Transverse colon (tissue), 4 donors: ENCODE data around the gene GJA1. TPM values are rescaled to one million over a fixed set of nuclear protein-coding genes. Genes with fewer than 3 reads are reported as not detected.
A peak's percentile ranks its signal among the peaks of the same experiment; 100 is the strongest.
"Not testable (repeated sequence)": the region's sequence is repeated elsewhere in the genome, so short reads cannot be mapped to it uniquely, and the experiment has no call there.

Experiments used
- DNase-seq: peaks from one replicate; pipeline ENCODE4 v3.0.0-alpha.2; 2019
- H3K27ac ChIP-seq, 4 donors: fragments of 200-600 bp; sonication (generic); 2 replicates each; pipeline ENCODE4 v1.5.1; 2016 to 2018; ENCODE audit warnings: inconsistent platforms in 4 of 4
- H3K27me3 ChIP-seq: fragments of 200-600 bp; sonication (generic); 2 replicates; pipeline ENCODE4 v1.5.1; 2017; ENCODE audit warnings: inconsistent platforms
- H3K36me3 ChIP-seq, 4 donors: fragments of 200-600 bp; sonication (generic); 2 replicates each; pipeline ENCODE4 v1.5.1; 2017 to 2019; ENCODE audit warnings: inconsistent platforms in 4 of 4
- H3K4me1 ChIP-seq, 4 donors: fragments of 200-600 bp; sonication (generic); 2 replicates each; pipeline ENCODE4 v1.5.1; 2017 to 2020; ENCODE audit warnings: inconsistent platforms in 4 of 4
- H3K4me3 ChIP-seq, 4 donors: fragments of 200-600 bp; sonication (generic); 1 replicate in 1 of 4; 2 replicates in 3 of 4; pipeline versions ENCODE4 v1.5.1 to v1.6.1; 2017 to 2019; ENCODE audit warnings: inconsistent platforms in 4 of 4
- H3K9me3 ChIP-seq, 2 donors: fragments of 200-600 bp; sonication (generic); 2 replicates each; pipeline ENCODE4 v1.5.1; 2017 to 2019; ENCODE audit warnings: inconsistent platforms in 2 of 2
- CTCF ChIP-seq, 5 experiments: fragments of 200-600 bp in 3 of 5; fragments of 450-650 bp in 2 of 5; sonication (generic) in 3 of 5; IDR thresholded peaks; 1 replicate in 2 of 5; 2 replicates in 3 of 5; pipeline ENCODE4 v1.5.1; 2016 to 2017; ENCODE audit warnings: antibody characterized with exemption in 5 of 5, inconsistent platforms in 3 of 5, mild to moderate bottlenecking in 2 of 5, moderate library complexity in 1 of 5
- EP300 ChIP-seq: sonication (generic); formaldehyde crosslinking; IDR thresholded peaks from one replicate; pipeline ENCODE4 v1.6.1; 2017; ENCODE audit warnings: antibody characterized with exemption, low read depth
- POLR2A ChIP-seq: fragments of 450-650 bp; IDR thresholded peaks from one replicate; pipeline ENCODE4 v1.6.1; 2016; ENCODE audit warnings: antibody characterized with exemption, mild to moderate bottlenecking, moderate library complexity
- POLR2AphosphoS5 ChIP-seq, 3 donors: sonication (generic); formaldehyde crosslinking; IDR thresholded peaks; one replicate each; pipeline ENCODE4 v1.6.1; 2016; ENCODE audit warnings: antibody characterized with exemption in 3 of 3
- WGBS, 2 donors: methylation state at CpG; one replicate each; pipeline ENCODE4 v1.1.5; 2018; ENCODE audit warnings: low coverage in 1 of 2; 5-methylcytosine and 5-hydroxymethylcytosine counted together
- in situ Hi-C, 4 donors: fragments of 200-750 bp; cut with MboI; loops; one replicate each; pipeline versions ENCODE4 v1.15.0 to v1.15.1; 2017; ENCODE audit warnings: low sequenced_read_pairs in 3 of 4, low pct_ligation_motif_present in 1 of 4, low pct_unique_long_range_greater_than_20kb in 1 of 4
- intact Hi-C: fragments of 100-400 bp; cut with DNase I; formaldehyde crosslinking; loops from one replicate; pipeline ENCODE4 v1.15.1; 2023; ENCODE audit warnings: low total_unique reads
- total RNA-seq, 4 donors: library from RNA; depleted of rRNA; stranded (reverse); fragments of >200 nt; gene quantifications; one replicate each; pipeline ENCODE4 v1.1.0, GENCODE V29; 2016

The GJA1 gene
- total RNA-seq, 4 donors from 2014 or later = 3.5 to 12.2 (median 7.8) TPM

- in situ Hi-C loops = loop anchor here (10.0 to 25.0 kb wide), 2 partner anchors 608 to 611 kb away; no protein-coding TSS in a partner anchor
- Histone ChIP-seq H3K4me1 (no peaks in the 10 kb centered on the region), H3K27me3 (no peaks in the 10 kb centered on the region), H3K4me3 (no peak overlapping the region), H3K27ac (no peak overlapping the region), H3K36me3 (no peaks in the 10 kb centered on the region), H3K9me3 (no peaks in the 10 kb centered on the region)
- intact Hi-C loops = no loop called here
- no peak for DNase-seq
- TF ChIP-seq POLR2AphosphoS5 (IDR thresholded peaks at IDR 0.05) = no peak
- TF ChIP-seq POLR2A = no peak
- TF ChIP-seq EP300 = no peak
- no peak for TF ChIP-seq CTCF (IDR thresholded peaks at IDR 0.05)
- 53 to 64% methylated on average over 3 of the region's 3 CpGs for WGBS, 2 donors
Measured at GRCh38 chr6:121426686-121427085, 8.8 kb upstream of the GJA1 start.

- H3K4me1 ChIP-seq = no peaks in the 10 kb centered on the region
- no peak for TF ChIP-seq POLR2AphosphoS5 (IDR thresholded peaks at IDR 0.05)
- TF ChIP-seq CTCF (IDR thresholded peaks at IDR 0.05) = no peak
- no peak for TF ChIP-seq POLR2A
- no peak for TF ChIP-seq EP300
- H3K4me3 ChIP-seq = no peak overlapping the region
- no peaks in the 10 kb centered on the region for H3K9me3 ChIP-seq
- peaks cover 4% of the 10 kb centered on the region for H3K27me3 ChIP-seq
- DNase-seq = no peak
- in situ Hi-C loops (loop anchor here (10.0 to 25.0 kb wide), 2 partner anchors 606 to 608 kb away; no protein-coding TSS in a partner anchor), intact Hi-C loops (no loop called here)
- H3K36me3 ChIP-seq = no peaks in the 10 kb centered on the region
- 69 to 74% methylated on average over 13 to 15 of the region's 15 CpGs for whole genome bisulfite sequencing, 2 donors
- H3K27ac ChIP-seq = no peak overlapping the region
Measured at GRCh38 chr6:121428872-121429756, 6.3 kb upstream of the GJA1 start.

- in situ Hi-C loops = loop anchor here in 3 of 4 donors (25.0 kb wide), 1 partner anchor 607 kb away; no protein-coding TSS in a partner anchor
Measured at GRCh38 chr6:121430514-121431460, 4.7 kb upstream of the GJA1 start.

GRCh38 chr6:121431776-121432175 is 3.7 kb upstream of the GJA1 start:
- in situ Hi-C loops = loop anchor here in 3 of 4 donors (25.0 kb wide), 1 partner anchor 606 kb away; no protein-coding TSS in a partner anchor
- intact Hi-C loops = loop anchor here (5.0 kb wide), 1 partner anchor 601 kb away; no protein-coding TSS in a partner anchor
- H3K27ac ChIP-seq, H3K36me3 ChIP-seq, H3K4me1 ChIP-seq, H3K4me3 ChIP-seq, DNase-seq, H3K9me3 ChIP-seq: not testable (repeated sequence)
- WGBS, 2 donors = 90% methylated on average over 6 of the region's 6 CpGs; no CpG with 5 or more reads in 1 of the 2 donors
- H3K27me3 ChIP-seq = peaks cover 23% of the 10 kb centered on the region

More at GRCh38 chr6:121430514-121431460, 4.7 kb upstream of the GJA1 start:
- TF ChIP-seq POLR2A (no peak), CTCF (IDR thresholded peaks at IDR 0.05) (peak; percentile 35 to 55 (median 46)), EP300 (no peak), POLR2AphosphoS5 (IDR thresholded peaks at IDR 0.05) (no peak)
- Histone ChIP-seq H3K4me1 (no peaks in the 10 kb centered on the region), H3K9me3 (no peaks in the 10 kb centered on the region), H3K36me3 (no peaks in the 10 kb centered on the region), H3K4me3 (no peak overlapping the region), H3K27me3 (peaks cover 14% of the 10 kb centered on the region), H3K27ac (no peak overlapping the region)
- intact Hi-C loops = loop anchor here (5.0 kb wide), 1 partner anchor 602 kb away; no protein-coding TSS in a partner anchor
- no peak for DNase-seq
- WGBS, 2 donors = 57 to 64% methylated on average over 9 to 10 of the region's 10 CpGs
